HEK293 (cell line): ENCODE measurements around the gene CDC20.

Source experiments
- CTCF ChIA-PET: fragments of 350-600 bp; formaldehyde crosslinking; extraction: SDS; loops from one replicate; lab custom pipeline; 2021; ENCODE audit warnings: antibody characterized with exemption; lab: Yijun Ruan, JAX
- POLR2A ChIA-PET: fragments of 300-600 bp; formaldehyde crosslinking; extraction: SDS; loops from one replicate; lab custom pipeline; 2020; ENCODE audit warnings: antibody characterized with exemption, inconsistent platforms; lab: Yijun Ruan, JAX
- H3K27ac ChIP-seq: fragments of 200-500 bp; sonication (Bioruptor generic); 2 replicates; pipeline ENCODE4 v1.5.1; 2014; ENCODE audit warnings: low read depth, low read length, control low read depth, inconsistent platforms; ENCODE audit errors: extremely low read depth
- H3K36me3 ChIP-seq, 2 experiments: fragments of 200-500 bp in 1 of 2; sonication (Bioruptor generic) in 1 of 2; 1 replicate in 1 of 2; 2 replicates in 1 of 2; pipeline ENCODE4 v1.5.1; 2014 to 2017; ENCODE audit warnings: inconsistent platforms in 2 of 2, low read length in 2 of 2; ENCODE audit not compliant: control insufficient read depth in 2 of 2, insufficient read depth in 1 of 2
- H3K4me1 ChIP-seq: fragments of 200-500 bp; sonication (Bioruptor generic); 2 replicates; pipeline ENCODE4 v1.5.1; 2014; ENCODE audit warnings: mild to moderate bottlenecking, low read length, inconsistent platforms; ENCODE audit not compliant: control insufficient read depth, insufficient read depth
- H3K4me3 ChIP-seq: 2 replicates; pipeline ENCODE4 v1.5.1; 2011; ENCODE audit warnings: low read depth, mild to moderate bottlenecking, control low read depth, low read length, moderate library complexity
- H3K9me3 ChIP-seq: fragments of 200-500 bp; sonication (Bioruptor generic); 2 replicates; pipeline ENCODE4 v1.5.1; 2014; ENCODE audit warnings: low read depth, low read length, inconsistent platforms; ENCODE audit not compliant: control insufficient read depth, insufficient read depth
- KLF7 ChIP-seq: fragments of 450-650 bp; formaldehyde crosslinking; IDR thresholded peaks from 2 replicates; pipeline ENCODE4 v1.5.1; 2016; ENCODE audit warnings: missing biosample characterization, missing genetic modification characterization, borderline replicate concordance
- KLF9 ChIP-seq: fragments of 450-650 bp; formaldehyde crosslinking; IDR thresholded peaks from 2 replicates; pipeline ENCODE4 v1.5.1; 2016; ENCODE audit warnings: missing biosample characterization, missing genetic modification characterization, low read depth
- PRDM1 ChIP-seq: fragments of 450-650 bp; formaldehyde crosslinking; IDR thresholded peaks from 2 replicates; pipeline ENCODE4; 2016; ENCODE audit warnings: missing biosample characterization, missing genetic modification characterization
- ZNF10 ChIP-seq: fragments of 450-650 bp; formaldehyde crosslinking; IDR thresholded peaks from 2 replicates; pipeline ENCODE4 v1.5.1; 2017; ENCODE audit warnings: missing biosample characterization, missing genetic modification characterization
- ZNF112 ChIP-seq: fragments of 450-650 bp; formaldehyde crosslinking; IDR thresholded peaks from 2 replicates; pipeline ENCODE4 v1.5.0; 2017; ENCODE audit warnings: missing biosample characterization, missing genetic modification characterization
- ZNF2 ChIP-seq: fragments of 450-650 bp; formaldehyde crosslinking; IDR thresholded peaks from 2 replicates; pipeline ENCODE4 v1.5.1; 2016; ENCODE audit warnings: missing biosample characterization, missing genetic modification characterization
- ZNF221 ChIP-seq: fragments of 450-650 bp; formaldehyde crosslinking; IDR thresholded peaks from 2 replicates; pipeline ENCODE4 v1.5.1; 2017; ENCODE audit warnings: missing biosample characterization, missing genetic modification characterization, borderline replicate concordance
- ZNF23 ChIP-seq: fragments of 450-650 bp; formaldehyde crosslinking; IDR thresholded peaks from 2 replicates; pipeline ENCODE4 v1.5.1; 2016; ENCODE audit warnings: missing biosample characterization, missing genetic modification characterization, borderline replicate concordance
- ZNF239 ChIP-seq: fragments of 450-650 bp; formaldehyde crosslinking; IDR thresholded peaks from 2 replicates; pipeline ENCODE4 v1.5.1; 2016; ENCODE audit warnings: missing biosample characterization, missing genetic modification characterization
- ZNF341 ChIP-seq: fragments of 450-650 bp; formaldehyde crosslinking; IDR thresholded peaks from 2 replicates; pipeline ENCODE4; 2016; ENCODE audit warnings: low read depth, missing biosample characterization, missing genetic modification characterization
- ZNF366 ChIP-seq: fragments of 450-650 bp; formaldehyde crosslinking; conservative IDR thresholded peaks from 2 replicates; pipeline ENCODE4 v1.5.1; 2016; ENCODE audit warnings: missing biosample characterization, missing genetic modification characterization
- ZNF530 ChIP-seq: fragments of 450-650 bp; formaldehyde crosslinking; IDR thresholded peaks from 2 replicates; pipeline ENCODE4 v1.5.1; 2016; ENCODE audit warnings: low read depth, missing biosample characterization, missing genetic modification characterization
- ZNF548 ChIP-seq: fragments of 450-650 bp; formaldehyde crosslinking; IDR thresholded peaks from 2 replicates; pipeline ENCODE4 v1.5.1; 2016; ENCODE audit warnings: missing biosample characterization, missing genetic modification characterization
- ZNF558 ChIP-seq: fragments of 450-650 bp; formaldehyde crosslinking; IDR thresholded peaks from 2 replicates; pipeline ENCODE4 v1.5.1; 2016; ENCODE audit warnings: missing biosample characterization, missing genetic modification characterization
- ZNF560 ChIP-seq: fragments of 450-650 bp; formaldehyde crosslinking; IDR thresholded peaks from 2 replicates; pipeline ENCODE4 v1.5.1; 2017; ENCODE audit warnings: missing biosample characterization, missing genetic modification characterization, borderline replicate concordance
- ZNF658 ChIP-seq: fragments of 450-650 bp; formaldehyde crosslinking; IDR thresholded peaks from 2 replicates; pipeline ENCODE4; 2016; ENCODE audit warnings: missing biosample characterization, missing genetic modification characterization
- ZNF777 ChIP-seq: fragments of 450-650 bp; formaldehyde crosslinking; IDR thresholded peaks from 2 replicates; pipeline ENCODE4 v1.5.1; 2017; ENCODE audit warnings: missing biosample characterization, missing genetic modification characterization, borderline replicate concordance
- ZSCAN30 ChIP-seq: fragments of 450-650 bp; IDR thresholded peaks from 2 replicates; pipeline ENCODE4 v1.5.1; 2018; ENCODE audit warnings: missing biosample characterization, mild to moderate bottlenecking, missing genetic modification characterization, moderate library complexity
- ZSCAN5A ChIP-seq: fragments of 450-650 bp; formaldehyde crosslinking; IDR thresholded peaks from 2 replicates; pipeline ENCODE4 v1.5.1; 2016; ENCODE audit warnings: missing biosample characterization, missing genetic modification characterization
- ZXDB ChIP-seq: fragments of 450-650 bp; formaldehyde crosslinking; IDR thresholded peaks from 2 replicates; pipeline ENCODE4 v1.5.1; 2016; ENCODE audit warnings: missing biosample characterization, missing genetic modification characterization
- TF ChIP-seq, protein P1 (sequence below): fragments of 450-650 bp; formaldehyde crosslinking; IDR thresholded peaks from 2 replicates; pipeline ENCODE4 v1.5.1; 2016; ENCODE audit warnings: missing biosample characterization, missing genetic modification characterization, low read depth
- TF ChIP-seq, protein P2 (sequence below): fragments of 450-650 bp; formaldehyde crosslinking; IDR thresholded peaks from 2 replicates; pipeline ENCODE4 v1.5.1; 2016; ENCODE audit warnings: missing biosample characterization, missing genetic modification characterization, low read depth
- TF ChIP-seq, protein P3 (sequence below): fragments of 450-650 bp; formaldehyde crosslinking; IDR thresholded peaks from 2 replicates; pipeline ENCODE4 v1.5.1; 2016; ENCODE audit warnings: missing biosample characterization, missing genetic modification characterization

Gene CDC20

GRCh38 chr1:43363935-43364525 is 5.2 kb downstream of the CDC20 start:
- no peak overlapping the region for H3K27ac ChIP-seq
- peaks cover 17 to 69% of the 10 kb centered on the region in 2 experiments for H3K36me3 ChIP-seq
- H3K4me1 ChIP-seq, result peaks cover 8% of the 10 kb centered on the region
- no peaks in the 10 kb centered on the region for H3K9me3 ChIP-seq
- H3K4me3 ChIP-seq, result no peak overlapping the region
- ChIA-PET CTCF (interaction anchor here (0.7 to 1.1 kb wide), 2 partner anchors 23 to 756 kb away, joined by 3 read pairs; no protein-coding TSS in a partner anchor), POLR2A (interaction anchor here (0.6 to 1.4 kb wide), 4 partner anchors 9 to 246 kb away, joined by 3 to 5 read pairs (median 4); no protein-coding TSS in a partner anchor)
- TF ChIP-seq ZXDB (no peak), ZNF2 (no peak), ZSCAN30 (tag by site-specific recombination) (no peak), ZSCAN5A (tag by site-specific recombination) (no peak), ZNF23 (no peak), ZNF530 (no peak), ZNF558 (tag by site-specific recombination) (no peak), ZNF560 (no peak), ZNF10 (tag by site-specific recombination) (no peak)
- TF ChIP-seq, protein P1, sequence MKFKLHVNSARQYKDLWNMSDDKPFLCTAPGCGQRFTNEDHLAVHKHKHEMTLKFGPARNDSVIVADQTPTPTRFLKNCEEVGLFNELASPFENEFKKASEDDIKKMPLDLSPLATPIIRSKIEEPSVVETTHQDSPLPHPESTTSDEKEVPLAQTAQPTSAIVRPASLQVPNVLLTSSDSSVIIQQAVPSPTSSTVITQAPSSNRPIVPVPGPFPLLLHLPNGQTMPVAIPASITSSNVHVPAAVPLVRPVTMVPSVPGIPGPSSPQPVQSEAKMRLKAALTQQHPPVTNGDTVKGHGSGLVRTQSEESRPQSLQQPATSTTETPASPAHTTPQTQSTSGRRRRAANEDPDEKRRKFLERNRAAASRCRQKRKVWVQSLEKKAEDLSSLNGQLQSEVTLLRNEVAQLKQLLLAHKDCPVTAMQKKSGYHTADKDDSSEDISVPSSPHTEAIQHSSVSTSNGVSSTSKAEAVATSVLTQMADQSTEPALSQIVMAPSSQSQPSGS (tag by site-specific recombination), result no peak

- POLR2A ChIA-PET, result interaction anchor here (1.1 kb wide), 1 partner anchor 342 kb away, joined by 4 read pairs; the partner anchor contains the start of gene ST3GAL3
- Histone ChIP-seq H3K4me3 (no peak overlapping the region), H3K4me1 (peaks cover 7% of the 10 kb centered on the region), H3K27ac (no peak overlapping the region), H3K9me3 (no peaks in the 10 kb centered on the region), H3K36me3 (peaks cover 17 to 53% of the 10 kb centered on the region in 2 experiments)
- CTCF ChIA-PET, result no interaction called here
- peak; percentile 55 for TF ChIP-seq ZNF366 (tag by site-specific recombination)
- TF ChIP-seq ZNF341 (tag by site-specific recombination), result peak; percentile 62
- TF ChIP-seq, protein P2, sequence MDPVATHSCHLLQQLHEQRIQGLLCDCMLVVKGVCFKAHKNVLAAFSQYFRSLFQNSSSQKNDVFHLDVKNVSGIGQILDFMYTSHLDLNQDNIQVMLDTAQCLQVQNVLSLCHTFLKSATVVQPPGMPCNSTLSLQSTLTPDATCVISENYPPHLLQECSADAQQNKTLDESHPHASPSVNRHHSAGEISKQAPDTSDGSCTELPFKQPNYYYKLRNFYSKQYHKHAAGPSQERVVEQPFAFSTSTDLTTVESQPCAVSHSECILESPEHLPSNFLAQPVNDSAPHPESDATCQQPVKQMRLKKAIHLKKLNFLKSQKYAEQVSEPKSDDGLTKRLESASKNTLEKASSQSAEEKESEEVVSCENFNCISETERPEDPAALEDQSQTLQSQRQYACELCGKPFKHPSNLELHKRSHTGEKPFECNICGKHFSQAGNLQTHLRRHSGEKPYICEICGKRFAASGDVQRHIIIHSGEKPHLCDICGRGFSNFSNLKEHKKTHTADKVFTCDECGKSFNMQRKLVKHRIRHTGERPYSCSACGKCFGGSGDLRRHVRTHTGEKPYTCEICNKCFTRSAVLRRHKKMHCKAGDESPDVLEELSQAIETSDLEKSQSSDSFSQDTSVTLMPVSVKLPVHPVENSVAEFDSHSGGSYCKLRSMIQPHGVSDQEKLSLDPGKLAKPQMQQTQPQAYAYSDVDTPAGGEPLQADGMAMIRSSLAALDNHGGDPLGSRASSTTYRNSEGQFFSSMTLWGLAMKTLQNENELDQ (tag by site-specific recombination), result no peak
- TF ChIP-seq KLF7, result no peak
- no peak for TF ChIP-seq ZSCAN30 (tag by site-specific recombination)
- TF ChIP-seq ZNF239 (tag by site-specific recombination), result no peak
- no peak for TF ChIP-seq ZNF548
- TF ChIP-seq, protein P3, sequence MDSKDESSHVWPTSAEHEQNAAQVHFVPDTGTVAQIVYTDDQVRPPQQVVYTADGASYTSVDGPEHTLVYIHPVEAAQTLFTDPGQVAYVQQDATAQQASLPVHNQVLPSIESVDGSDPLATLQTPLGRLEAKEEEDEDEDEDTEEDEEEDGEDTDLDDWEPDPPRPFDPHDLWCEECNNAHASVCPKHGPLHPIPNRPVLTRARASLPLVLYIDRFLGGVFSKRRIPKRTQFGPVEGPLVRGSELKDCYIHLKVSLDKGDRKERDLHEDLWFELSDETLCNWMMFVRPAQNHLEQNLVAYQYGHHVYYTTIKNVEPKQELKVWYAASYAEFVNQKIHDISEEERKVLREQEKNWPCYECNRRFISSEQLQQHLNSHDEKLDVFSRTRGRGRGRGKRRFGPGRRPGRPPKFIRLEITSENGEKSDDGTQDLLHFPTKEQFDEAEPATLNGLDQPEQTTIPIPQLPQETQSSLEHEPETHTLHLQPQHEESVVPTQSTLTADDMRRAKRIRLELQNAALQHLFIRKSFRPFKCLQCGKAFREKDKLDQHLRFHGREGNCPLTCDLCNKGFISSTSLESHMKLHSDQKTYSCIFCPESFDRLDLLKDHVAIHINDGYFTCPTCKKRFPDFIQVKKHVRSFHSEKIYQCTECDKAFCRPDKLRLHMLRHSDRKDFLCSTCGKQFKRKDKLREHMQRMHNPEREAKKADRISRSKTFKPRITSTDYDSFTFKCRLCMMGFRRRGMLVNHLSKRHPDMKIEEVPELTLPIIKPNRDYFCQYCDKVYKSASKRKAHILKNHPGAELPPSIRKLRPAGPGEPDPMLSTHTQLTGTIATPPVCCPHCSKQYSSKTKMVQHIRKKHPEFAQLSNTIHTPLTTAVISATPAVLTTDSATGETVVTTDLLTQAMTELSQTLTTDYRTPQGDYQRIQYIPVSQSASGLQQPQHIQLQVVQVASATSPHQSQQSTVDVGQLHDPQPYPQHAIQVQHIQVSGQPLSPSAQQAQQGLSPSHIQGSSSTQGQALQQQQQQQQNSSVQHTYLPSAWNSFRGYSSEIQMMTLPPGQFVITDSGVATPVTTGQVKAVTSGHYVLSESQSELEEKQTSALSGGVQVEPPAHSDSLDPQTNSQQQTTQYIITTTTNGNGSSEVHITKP (tag by site-specific recombination), result no peak
- TF ChIP-seq KLF9 (tag by site-specific recombination), result no peak
- TF ChIP-seq PRDM1, result peak; percentile 66; the same call in 1 of the 2 replicates
- TF ChIP-seq ZNF658 (tag by site-specific recombination), result no peak
- TF ChIP-seq ZNF777 (tag by site-specific recombination), result no peak
- TF ChIP-seq ZNF112 (tag by site-specific recombination), result no peak
- TF ChIP-seq ZNF221 (tag by site-specific recombination), result no peak
Measured at GRCh38 chr1:43365678-43366077, 6.9 kb downstream of the CDC20 start.
